Spleen (tissue), 11 donors: ENCODE results near the gene TEDC1. TPM values are rescaled to one million over a fixed set of nuclear protein-coding genes. Genes with fewer than 3 reads are reported as not detected.

ENCODE experiments used
- DNase-seq: peaks from one replicate; pipeline ENCODE4 v3.0.0-alpha.2; 2020
- H3K27ac ChIP-seq, 8 donors: fragments of 200-600 bp; sonication (generic) in 7 of 8; 1 replicate in 4 of 8; 2 replicates in 4 of 8; pipeline versions ENCODE4 v1.5.0 to v1.8.0; 2016 to 2021; ENCODE audit warnings: inconsistent platforms in 4 of 8, mild to moderate bottlenecking in 4 of 8, moderate library complexity in 1 of 8
- H3K27me3 ChIP-seq, 7 donors: fragments of 200-600 bp; sonication (generic) in 6 of 7; replicated peaks in 1 of 7; 1 replicate in 4 of 7; 2 replicates in 3 of 7; pipeline versions ENCODE4 v1.5.0 to v1.8.0; 2016 to 2021; ENCODE audit warnings: inconsistent platforms in 3 of 7, mild to moderate bottlenecking in 1 of 7
- H3K36me3 ChIP-seq, 6 donors: fragments of 200-600 bp; sonication (generic) in 5 of 6; 1 replicate in 4 of 6; 2 replicates in 2 of 6; pipeline versions ENCODE4 v1.5.0 to v1.8.0; 2016 to 2021; ENCODE audit warnings: inconsistent platforms in 2 of 6
- H3K4me1 ChIP-seq, 6 donors: fragments of 200-600 bp; sonication (generic) in 5 of 6; 1 replicate in 3 of 6; 2 replicates in 3 of 6; pipeline versions ENCODE4 v1.5.0 to v1.8.0; 2016 to 2021; ENCODE audit warnings: inconsistent platforms in 3 of 6
- H3K4me3 ChIP-seq, 8 donors: fragments of 200-600 bp; sonication (generic) in 7 of 8; 1 replicate in 4 of 8; 2 replicates in 4 of 8; pipeline versions ENCODE4 v1.5.0 to v1.8.0; 2016 to 2021; ENCODE audit warnings: inconsistent platforms in 4 of 8, mild to moderate bottlenecking in 4 of 8, moderate library complexity in 2 of 8
- H3K9me3 ChIP-seq, 8 donors: fragments of 200-600 bp; sonication (generic) in 7 of 8; 1 replicate in 4 of 8; 2 replicates in 4 of 8; pipeline versions ENCODE4 v1.5.0 to v1.8.0; 2016 to 2021; ENCODE audit warnings: inconsistent platforms in 4 of 8
- CTCF ChIP-seq, 11 experiments: fragments of 200-600 bp in 7 of 11; fragments of 450-650 bp in 4 of 11; sonication (generic) in 4 of 11; IDR thresholded peaks in 8 of 11; conservative IDR thresholded peaks in 3 of 11; 1 replicate in 7 of 11; 2 replicates in 4 of 11; pipeline versions ENCODE4 v1.4.0 to v1.8.0; 2016 to 2021; ENCODE audit warnings: antibody characterized with exemption in 11 of 11, inconsistent platforms in 4 of 11, mild to moderate bottlenecking in 1 of 11
- POLR2A ChIP-seq, 3 donors: fragments of 450-650 bp; IDR thresholded peaks; one replicate each; pipeline ENCODE4 v1.5.1; 2017; ENCODE audit warnings: antibody characterized with exemption in 3 of 3, mild to moderate bottlenecking in 1 of 3
- POLR2AphosphoS5 ChIP-seq, 3 donors: sonication (generic); formaldehyde crosslinking; IDR thresholded peaks; one replicate each; pipeline ENCODE4 v1.5.1; 2017; ENCODE audit warnings: antibody characterized with exemption in 3 of 3
- WGBS, 5 donors: extraction: QIAGEN DNeasy Blood & Tissue Kit in 3 of 5; methylation state at CpG; one replicate each; pipeline versions ENCODE4 v1.1.5 to v1.1.7; 2013 to 2018; 5-methylcytosine and 5-hydroxymethylcytosine counted together
- intact Hi-C: fragments of 100-400 bp; cut with DNase I; formaldehyde crosslinking; loops from one replicate; pipeline ENCODE4 v1.15.0; 2023; ENCODE audit warnings: low total_unique reads
- polyA plus RNA-seq, 3 donors: library from polyadenylated mRNA; stranded (reverse); fragments of 200-250 nt; gene quantifications; one replicate each; pipeline ENCODE4 v1.2.1, GENCODE V29; 2013
- total RNA-seq, 7 donors: library from RNA; depleted of rRNA in 3 of 7; stranded (reverse); fragments of >200 nt in 3 of 7; fragmentation: NEBNext Ultra II Directional in 4 of 7; extraction: Animal tissue kit (Norgen Biotek cat#: 25700) in 4 of 7; gene quantifications; one replicate each; pipeline versions ENCODE4 v1.1.0 to v1.2.1, GENCODE V29; 2016 to 2021
- donor health status: healthy with polysubstance abuse.
- donor health status: DM: no; HTN: no; CAD: no; lungs with moderate emphysema.
- donor health status: DM: no; HTN: no; CAD: no.
- donor health status: Bipolar disorder and iron deficiency.
- donor health status: healthy.
- donor health status: DM: no; HTN: no; CAD: no.
- donor health status: DM: yes; HTN: yes; CAD: no.

TEDC1 gene
- total and polyA plus RNA-seq, 10 donors = 5.3 to 31.5 (median 12.3) TPM

GRCh38 chr14:105475269-105476096 lies 15.6 kb upstream of the TEDC1 start:
- peak overlapping the region; percentile 74 to 95 (median 89) for H3K27ac ChIP-seq
- H3K4me3 ChIP-seq = peak overlapping the region; percentile 58 to 89 (median 76)
- DNase-seq = no peak
- H3K9me3 ChIP-seq = no peaks in the 10 kb centered on the region
- H3K27me3 ChIP-seq = peaks cover 0 to 77% (median 44%) of the 10 kb centered on the region in 7 donors
- TF ChIP-seq CTCF (IDR thresholded peaks at IDR 0.05 in 8 of 11, conservative IDR thresholded peaks at IDR 0.05 in 3 of 11) (no peak), POLR2AphosphoS5 (IDR thresholded peaks at IDR 0.05) (peak; percentile 43 to 72 (median 62))
- intact Hi-C loops = no loop called here
- H3K36me3 ChIP-seq = peaks cover 0 to 30% (median 9%) of the 10 kb centered on the region in 6 donors
- 3 to 11% (median 6%) methylated on average over 16 to 48 of the region's 48 CpGs for WGBS, 5 donors
- peaks cover 18 to 94% (median 63%) of the 10 kb centered on the region in 6 donors for H3K4me1 ChIP-seq

- DNase-seq = peak; percentile 90
- peak overlapping the region; percentile 16 to 89 (median 76) for H3K4me3 ChIP-seq
- H3K27me3 ChIP-seq = peaks cover 0 to 83% (median 44%) of the 10 kb centered on the region in 7 donors
- WGBS, 5 donors = 26 to 47% (median 42%) methylated on average over 8 to 21 of the region's 21 CpGs
- H3K9me3 ChIP-seq = no peaks in the 10 kb centered on the region
- intact Hi-C loops = no loop called here
- H3K36me3 ChIP-seq = peaks cover 0 to 22% (median 5%) of the 10 kb centered on the region in 6 donors
- H3K27ac ChIP-seq = peak overlapping the region; percentile 72 to 95 (median 89)
- TF ChIP-seq POLR2AphosphoS5 (IDR thresholded peaks at IDR 0.05) (peak; percentile 82 to 91 (median 90)), POLR2A (IDR thresholded peaks at IDR 0.05) (peak in 1 of 3 donors; percentile 63), CTCF (IDR thresholded peaks at IDR 0.05 in 8 of 11, conservative IDR thresholded peaks at IDR 0.05 in 3 of 11) (no peak)
- peaks cover 26 to 95% (median 71%) of the 10 kb centered on the region in 6 donors for H3K4me1 ChIP-seq
Observed at GRCh38 chr14:105476097-105476830, 14.8 kb upstream of the TEDC1 start.

- intact Hi-C loops = no loop called here
- Histone ChIP-seq H3K27me3 (peaks cover 0 to 85% (median 44%) of the 10 kb centered on the region in 7 donors), H3K27ac (peak overlapping the region; percentile 72 to 95 (median 89)), H3K36me3 (peaks cover 0 to 21% (median 5%) of the 10 kb centered on the region in 6 donors), H3K4me3 (peak overlapping the region in 7 of 8 donors; percentile 66 to 89 (median 77)), H3K9me3 (no peaks in the 10 kb centered on the region), H3K4me1 (peaks cover 32 to 95% (median 77%) of the 10 kb centered on the region in 6 donors)
- DNase-seq = no peak
- TF ChIP-seq CTCF (IDR thresholded peaks at IDR 0.05 in 8 of 11, conservative IDR thresholded peaks at IDR 0.05 in 3 of 11) (no peak), POLR2A (IDR thresholded peaks at IDR 0.05) (no peak), POLR2AphosphoS5 (IDR thresholded peaks at IDR 0.05) (no peak)
- 39 to 63% (median 52%) methylated on average over 13 to 16 of the region's 16 CpGs for WGBS, 5 donors
Observed at GRCh38 chr14:105476831-105477659, 14.0 kb upstream of the TEDC1 start.
